CD4-positive, alpha-beta T cell treated with Interleukin-1 beta for 1 hour (primary cell): ENCODE results near the gene METTL16.

Source experiments
- DNase-seq, 2 donors: peaks; one replicate each; pipeline ENCODE4 v3.0.0-alpha.2; 2020 to 2022

Gene METTL16

GRCh38 chr17:2377659-2378058 lies 134.0 kb downstream of the METTL16 start:
- DNase-seq = no peak

GRCh38 chr17:2376107-2376506 lies 135.6 kb downstream of the METTL16 start:
- no peak for DNase-seq

- no peak for DNase-seq
These were observed 136.3 kb downstream of the METTL16 start for GRCh38 chr17:2375406-2375805.

- no peak for DNase-seq
These were observed 137.0 kb downstream of the METTL16 start for GRCh38 chr17:2374549-2375285.

- no peak for DNase-seq
These were observed 138.5 kb downstream of the METTL16 start for GRCh38 chr17:2373179-2373578.

- DNase-seq = no peak
These were observed 139.0 kb downstream of the METTL16 start for GRCh38 chr17:2372681-2373080.

GRCh38 chr17:2372180-2372579 lies 139.5 kb downstream of the METTL16 start:
- DNase-seq = no peak

- DNase-seq = no peak
These were observed 140.2 kb downstream of the METTL16 start for GRCh38 chr17:2371183-2372130.

GRCh38 chr17:2370211-2370589 lies 141.5 kb downstream of the METTL16 start:
- no peak for DNase-seq

GRCh38 chr17:2369551-2370210 lies 142.0 kb downstream of the METTL16 start:
- no peak for DNase-seq

- DNase-seq = no peak
These were observed 142.6 kb downstream of the METTL16 start for GRCh38 chr17:2369039-2369438.

GRCh38 chr17:2368359-2368758 lies 143.3 kb downstream of the METTL16 start:
- DNase-seq = no peak

GRCh38 chr17:2366747-2367494 lies 144.8 kb downstream of the METTL16 start:
- DNase-seq = no peak
